ENCODE results near the gene L3MBTL4. TPM values are rescaled to one million over a fixed set of nuclear protein-coding genes. Genes with fewer than 3 reads are reported as not detected.

Gene L3MBTL4
- total RNA-seq, 4 donors from 2014 or later: 6.0 to 14.8 (median 10.0) TPM

GRCh38 chr18:6414118-6414722, 491 bp downstream of the L3MBTL4 start:
- TF ChIP-seq CTCF (IDR thresholded peaks at IDR 0.05; ENCODE audit: low read depth): no peak

- no peak for TF ChIP-seq CTCF (IDR thresholded peaks at IDR 0.05; ENCODE audit: low read depth)
Measured at GRCh38 chr18:6413579-6414117, 1.1 kb downstream of the L3MBTL4 start.

- no peak for TF ChIP-seq CTCF (IDR thresholded peaks at IDR 0.05; ENCODE audit: low read depth)
Measured at GRCh38 chr18:6412933-6413472, 1.7 kb downstream of the L3MBTL4 start.

GRCh38 chr18:6411382-6411781, 3.3 kb downstream of the L3MBTL4 start:
- TF ChIP-seq CTCF (IDR thresholded peaks at IDR 0.05; ENCODE audit: low read depth): no peak

GRCh38 chr18:6409933-6410332, 4.8 kb downstream of the L3MBTL4 start:
- TF ChIP-seq CTCF (IDR thresholded peaks at IDR 0.05; ENCODE audit: low read depth): no peak

- no peak for TF ChIP-seq CTCF (IDR thresholded peaks at IDR 0.05; ENCODE audit: low read depth)
Measured at GRCh38 chr18:6406910-6407470, 7.7 kb downstream of the L3MBTL4 start.

GRCh38 chr18:6406075-6406909, 8.4 kb downstream of the L3MBTL4 start:
- TF ChIP-seq CTCF (IDR thresholded peaks at IDR 0.05; ENCODE audit: low read depth): no peak

Measured in subcutaneous adipose tissue (tissue), 4 donors.